ENCODE measurements around the gene GLRA3.

Gene GLRA3

GRCh38 chr4:174595141-174595929, 233.7 kb downstream of the GLRA3 start:
- DNase-seq (ENCODE audit: low read depth), result no peak

GRCh38 chr4:174593701-174594100, 235.3 kb downstream of the GLRA3 start:
- DNase-seq (ENCODE audit: low read depth), result no peak

- no peak for DNase-seq (ENCODE audit: low read depth)
Measured at GRCh38 chr4:174592985-174593335, 236.1 kb downstream of the GLRA3 start.

- DNase-seq (ENCODE audit: low read depth), result no peak
Measured at GRCh38 chr4:174592256-174592984, 236.6 kb downstream of the GLRA3 start.

GRCh38 chr4:174591243-174592021, 237.6 kb downstream of the GLRA3 start:
- DNase-seq (ENCODE audit: low read depth), result no peak

GRCh38 chr4:174590336-174590735, 238.7 kb downstream of the GLRA3 start:
- no peak for DNase-seq (ENCODE audit: low read depth)

Data from activated gamma-delta T cell treated with anti-CD3 and anti-CD28 coated beads, Interleukin-2, amount 50 U/mL, for 16 hours (primary cell).